WTC11 (cell line): ENCODE measurements around the gene TP63.

ENCODE experiments used
- CBFB ChIP-seq: sonication (generic); formaldehyde crosslinking; IDR thresholded peaks from 2 replicates; pipeline ENCODE4 v1.8.1; 2022; ENCODE audit warnings: mild to moderate bottlenecking, low read depth, missing genetic modification reagents
- CREM ChIP-seq: sonication (generic); formaldehyde crosslinking; IDR thresholded peaks from 2 replicates; pipeline ENCODE4 v1.8.1; 2022; ENCODE audit warnings: mild to moderate bottlenecking, missing genetic modification reagents, moderate library complexity
- IRF2 ChIP-seq: sonication (generic); formaldehyde crosslinking; IDR thresholded peaks from 2 replicates; pipeline ENCODE4 v1.8.0; 2022; ENCODE audit warnings: low read depth, missing genetic modification reagents, borderline replicate concordance
- JUN ChIP-seq: sonication (generic); formaldehyde crosslinking; IDR thresholded peaks from 2 replicates; pipeline ENCODE4 v1.8.0; 2023; ENCODE audit warnings: mild to moderate bottlenecking, missing genetic modification reagents
- ZNF671 ChIP-seq: fragments of 250-450 bp; sonication (Bioruptor Pico); IDR thresholded peaks from 2 replicates; pipeline ENCODE4 v1.8.0; 2021; ENCODE audit warnings: mild to moderate bottlenecking
- TF ChIP-seq, protein P1 (sequence below): sonication (generic); formaldehyde crosslinking; IDR thresholded peaks from 2 replicates; pipeline ENCODE4 v1.8.0; 2022; ENCODE audit warnings: mild to moderate bottlenecking, missing genetic modification reagents
- TF ChIP-seq, protein P2 (sequence below): sonication (generic); formaldehyde crosslinking; IDR thresholded peaks from 2 replicates; pipeline ENCODE4 v1.8.1; 2023; ENCODE audit warnings: mild to moderate bottlenecking, missing genetic modification reagents, moderate library complexity
- TF ChIP-seq, protein P3 (sequence below): fragments of 200-600 bp; IDR thresholded peaks from 2 replicates; pipeline ENCODE4 v1.8.0; 2022; ENCODE audit warnings: antibody characterized with exemption
- TF ChIP-seq, protein P4 (sequence below): sonication (generic); formaldehyde crosslinking; IDR thresholded peaks from 2 replicates; pipeline ENCODE4 v1.8.1; 2022; ENCODE audit warnings: low read depth, missing genetic modification reagents, borderline replicate concordance

DNA sequence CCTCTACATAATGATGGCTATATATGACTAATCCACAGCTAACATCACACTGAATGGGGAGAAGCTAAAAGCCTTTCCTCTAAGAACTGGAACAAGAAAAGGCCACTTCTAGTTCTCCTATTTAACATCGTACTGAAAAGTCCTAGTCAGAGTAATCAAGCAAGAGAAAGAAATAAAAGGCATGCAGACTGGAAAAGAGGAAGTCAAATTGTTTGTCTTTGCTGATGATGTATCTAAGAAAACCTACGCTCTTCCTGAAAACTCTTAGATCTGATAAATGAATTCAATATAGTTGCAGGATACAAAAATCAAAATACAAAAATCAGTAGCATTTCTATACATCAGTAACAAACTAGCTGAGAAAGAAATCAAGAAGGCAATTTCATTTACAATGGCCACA, 116.9 kb downstream of the TP63 start:
- TF ChIP-seq ZNF671 (CRISPR knock-in tag): no peak
- TF ChIP-seq CREM (CRISPR knock-in tag): no peak
- TF ChIP-seq CBFB (CRISPR knock-in tag): no peak
- TF ChIP-seq, protein P1, sequence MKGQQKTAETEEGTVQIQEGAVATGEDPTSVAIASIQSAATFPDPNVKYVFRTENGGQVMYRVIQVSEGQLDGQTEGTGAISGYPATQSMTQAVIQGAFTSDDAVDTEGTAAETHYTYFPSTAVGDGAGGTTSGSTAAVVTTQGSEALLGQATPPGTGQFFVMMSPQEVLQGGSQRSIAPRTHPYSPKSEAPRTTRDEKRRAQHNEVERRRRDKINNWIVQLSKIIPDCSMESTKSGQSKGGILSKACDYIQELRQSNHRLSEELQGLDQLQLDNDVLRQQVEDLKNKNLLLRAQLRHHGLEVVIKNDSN (CRISPR knock-in tag): no peak
- TF ChIP-seq, protein P2, sequence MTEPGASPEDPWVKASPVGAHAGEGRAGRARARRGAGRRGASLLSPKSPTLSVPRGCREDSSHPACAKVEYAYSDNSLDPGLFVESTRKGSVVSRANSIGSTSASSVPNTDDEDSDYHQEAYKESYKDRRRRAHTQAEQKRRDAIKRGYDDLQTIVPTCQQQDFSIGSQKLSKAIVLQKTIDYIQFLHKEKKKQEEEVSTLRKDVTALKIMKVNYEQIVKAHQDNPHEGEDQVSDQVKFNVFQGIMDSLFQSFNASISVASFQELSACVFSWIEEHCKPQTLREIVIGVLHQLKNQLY (CRISPR knock-in tag): no peak
- TF ChIP-seq, protein P3, sequence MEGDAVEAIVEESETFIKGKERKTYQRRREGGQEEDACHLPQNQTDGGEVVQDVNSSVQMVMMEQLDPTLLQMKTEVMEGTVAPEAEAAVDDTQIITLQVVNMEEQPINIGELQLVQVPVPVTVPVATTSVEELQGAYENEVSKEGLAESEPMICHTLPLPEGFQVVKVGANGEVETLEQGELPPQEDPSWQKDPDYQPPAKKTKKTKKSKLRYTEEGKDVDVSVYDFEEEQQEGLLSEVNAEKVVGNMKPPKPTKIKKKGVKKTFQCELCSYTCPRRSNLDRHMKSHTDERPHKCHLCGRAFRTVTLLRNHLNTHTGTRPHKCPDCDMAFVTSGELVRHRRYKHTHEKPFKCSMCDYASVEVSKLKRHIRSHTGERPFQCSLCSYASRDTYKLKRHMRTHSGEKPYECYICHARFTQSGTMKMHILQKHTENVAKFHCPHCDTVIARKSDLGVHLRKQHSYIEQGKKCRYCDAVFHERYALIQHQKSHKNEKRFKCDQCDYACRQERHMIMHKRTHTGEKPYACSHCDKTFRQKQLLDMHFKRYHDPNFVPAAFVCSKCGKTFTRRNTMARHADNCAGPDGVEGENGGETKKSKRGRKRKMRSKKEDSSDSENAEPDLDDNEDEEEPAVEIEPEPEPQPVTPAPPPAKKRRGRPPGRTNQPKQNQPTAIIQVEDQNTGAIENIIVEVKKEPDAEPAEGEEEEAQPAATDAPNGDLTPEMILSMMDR: no peak
- TF ChIP-seq, protein P4, sequence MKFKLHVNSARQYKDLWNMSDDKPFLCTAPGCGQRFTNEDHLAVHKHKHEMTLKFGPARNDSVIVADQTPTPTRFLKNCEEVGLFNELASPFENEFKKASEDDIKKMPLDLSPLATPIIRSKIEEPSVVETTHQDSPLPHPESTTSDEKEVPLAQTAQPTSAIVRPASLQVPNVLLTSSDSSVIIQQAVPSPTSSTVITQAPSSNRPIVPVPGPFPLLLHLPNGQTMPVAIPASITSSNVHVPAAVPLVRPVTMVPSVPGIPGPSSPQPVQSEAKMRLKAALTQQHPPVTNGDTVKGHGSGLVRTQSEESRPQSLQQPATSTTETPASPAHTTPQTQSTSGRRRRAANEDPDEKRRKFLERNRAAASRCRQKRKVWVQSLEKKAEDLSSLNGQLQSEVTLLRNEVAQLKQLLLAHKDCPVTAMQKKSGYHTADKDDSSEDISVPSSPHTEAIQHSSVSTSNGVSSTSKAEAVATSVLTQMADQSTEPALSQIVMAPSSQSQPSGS (CRISPR knock-in tag): no peak
- no peak for TF ChIP-seq IRF2 (CRISPR knock-in tag)
- TF ChIP-seq JUN (CRISPR knock-in tag): no peak
